ENCODE results near the gene CBX4.

Gene CBX4

DNA sequence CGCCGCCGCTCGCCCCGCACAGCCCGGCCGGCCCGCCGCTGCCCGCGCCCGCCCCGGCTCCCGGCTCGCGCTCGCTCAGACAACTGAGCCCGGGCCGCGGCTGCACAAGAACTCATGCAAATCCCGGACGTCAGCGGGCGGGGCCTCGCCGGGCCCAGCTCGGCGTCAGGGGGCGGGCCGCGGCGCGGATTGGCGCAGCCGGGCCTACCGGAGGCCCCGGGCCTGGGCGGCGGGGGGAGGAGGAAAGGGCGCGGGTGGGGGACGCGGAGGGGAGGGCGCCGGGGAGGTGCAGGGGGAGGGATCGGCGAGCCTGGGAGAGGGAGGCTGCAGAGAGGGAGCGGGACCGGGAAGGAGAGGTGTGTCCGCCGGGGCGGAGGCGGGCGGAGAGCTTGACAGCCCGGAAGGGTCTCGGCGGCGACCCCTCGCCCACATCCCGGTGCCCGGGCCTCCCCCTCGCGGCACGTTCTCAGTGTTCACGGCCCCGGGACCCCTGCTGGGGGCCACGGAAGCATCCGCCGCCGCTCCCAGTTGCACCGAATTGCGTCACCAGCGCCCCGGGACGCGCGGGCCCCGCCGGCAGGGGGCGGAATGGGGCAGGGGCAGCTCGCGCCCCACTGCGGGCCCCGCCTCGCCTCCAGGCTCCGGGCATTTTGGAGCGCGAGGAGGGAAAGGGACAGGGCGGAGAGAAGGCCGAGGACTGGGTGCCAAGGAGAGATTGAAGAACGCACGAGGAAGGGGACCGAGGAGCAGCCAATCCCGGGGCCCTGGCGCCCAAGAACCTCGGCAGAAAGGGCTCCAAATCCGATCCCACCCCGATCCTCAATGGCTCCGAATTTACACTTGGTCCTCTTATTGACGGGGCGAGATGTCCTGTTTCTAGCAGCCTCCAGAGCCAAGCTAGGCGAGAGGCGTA, at the start of gene CBX4:
Gene CBX4 (minus strand): TSS at position 85 of the 913 bp plus-strand sequence. CDS start 189 bp downstream, outside the sequence.
- DNase-seq: peak; percentile 96

DNA sequence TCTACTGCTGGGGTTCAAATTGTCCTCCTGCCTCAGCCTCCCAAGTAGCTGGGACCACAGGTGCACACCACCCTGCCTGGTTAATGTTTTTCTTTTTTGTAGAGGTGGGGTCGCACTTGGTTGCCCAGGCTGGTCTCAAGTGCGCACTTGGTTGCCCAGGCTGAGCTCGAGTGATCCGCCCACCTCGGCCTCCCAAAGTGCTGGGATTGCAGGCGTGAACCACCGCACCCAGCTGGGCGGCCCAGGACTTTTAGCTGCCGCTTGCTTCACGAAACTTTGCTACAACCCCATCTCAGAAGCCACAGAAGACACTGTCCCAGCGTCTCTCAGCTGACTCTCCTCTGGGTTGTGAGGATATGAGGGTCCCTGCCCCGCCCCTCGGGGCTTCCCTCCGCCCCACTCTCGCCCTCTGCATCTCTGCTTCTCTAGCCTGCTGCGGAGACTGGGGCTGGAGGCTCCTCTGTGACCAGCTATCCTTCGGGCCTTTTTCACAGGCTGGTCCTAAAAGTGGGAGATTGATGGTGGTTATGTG, 48.8 kb upstream of the CBX4 start:
- DNase-seq: no peak

- DNase-seq: no peak
Measured at GRCh38 chr17:79887451-79887991, 48.3 kb upstream of the CBX4 start.

DNA sequence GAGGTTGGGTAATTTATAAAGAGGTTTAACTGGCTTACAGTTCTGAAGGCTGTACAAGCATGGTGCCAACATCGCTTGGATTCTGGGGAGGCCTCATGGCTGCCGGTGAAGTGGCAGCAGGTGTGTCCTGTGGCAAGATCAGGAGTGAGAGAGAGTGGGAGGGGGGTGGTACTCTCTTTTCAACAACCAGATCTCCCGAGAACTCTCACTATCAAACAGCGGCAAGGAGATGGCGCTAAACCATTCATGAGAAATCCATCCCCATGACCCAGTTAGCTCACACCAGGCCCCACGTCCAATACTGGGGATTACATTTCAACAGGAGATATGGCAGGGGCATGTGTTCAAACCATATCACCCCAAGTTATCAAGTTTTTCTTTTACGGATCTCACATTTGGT, 44.0 kb upstream of the CBX4 start:
- DNase-seq: no peak

DNA sequence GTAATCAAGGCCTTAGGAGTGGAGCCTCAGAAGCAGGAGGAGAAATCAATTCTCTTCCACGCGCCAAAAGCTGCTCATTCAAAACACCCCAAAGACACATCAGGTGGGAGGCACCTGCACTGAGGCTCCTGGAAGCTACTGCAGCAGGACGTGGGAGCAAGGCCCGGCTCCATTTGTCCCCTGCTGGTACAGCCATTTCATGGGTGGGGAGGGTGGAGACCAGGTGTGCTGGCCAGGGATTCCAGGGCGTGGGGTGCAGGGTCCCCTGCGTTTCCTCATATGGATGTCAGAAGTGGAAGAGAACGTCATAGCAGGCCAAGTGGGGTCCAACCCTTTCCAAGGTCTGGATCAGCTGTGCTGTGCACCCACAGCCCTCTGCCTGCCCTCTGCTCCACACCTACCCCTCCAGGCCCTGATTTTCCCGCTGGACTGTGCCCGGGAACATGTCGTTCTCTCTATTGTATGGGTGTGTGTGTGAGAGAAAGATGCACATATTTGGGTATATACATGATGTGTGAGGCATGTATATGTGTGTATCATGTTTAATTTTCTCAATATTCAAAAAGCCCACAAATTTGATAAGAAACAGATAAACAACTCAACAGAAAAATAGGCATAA, 39.2 kb upstream of the CBX4 start:
- no peak for DNase-seq

DNA sequence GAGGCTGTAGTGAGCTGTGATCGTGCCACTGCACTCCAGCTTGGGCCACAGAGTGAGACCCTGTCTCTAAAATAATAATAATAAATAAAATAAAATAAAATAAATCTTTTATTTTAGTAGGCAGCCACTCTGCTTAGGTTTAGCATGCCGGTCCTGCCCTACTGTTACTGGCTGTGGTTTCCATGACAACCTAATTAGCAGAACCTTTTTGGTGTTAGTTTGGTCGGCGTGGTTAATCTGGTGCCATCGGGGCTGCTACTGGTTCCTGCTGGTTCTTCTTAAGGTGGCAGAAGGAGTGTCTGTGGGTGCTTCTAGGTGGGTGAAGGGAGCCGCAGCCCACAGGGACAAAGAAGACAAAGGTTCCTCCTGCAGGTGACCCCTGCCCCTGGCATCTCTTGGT, 37.8 kb upstream of the CBX4 start:
- no peak for DNase-seq

DNA sequence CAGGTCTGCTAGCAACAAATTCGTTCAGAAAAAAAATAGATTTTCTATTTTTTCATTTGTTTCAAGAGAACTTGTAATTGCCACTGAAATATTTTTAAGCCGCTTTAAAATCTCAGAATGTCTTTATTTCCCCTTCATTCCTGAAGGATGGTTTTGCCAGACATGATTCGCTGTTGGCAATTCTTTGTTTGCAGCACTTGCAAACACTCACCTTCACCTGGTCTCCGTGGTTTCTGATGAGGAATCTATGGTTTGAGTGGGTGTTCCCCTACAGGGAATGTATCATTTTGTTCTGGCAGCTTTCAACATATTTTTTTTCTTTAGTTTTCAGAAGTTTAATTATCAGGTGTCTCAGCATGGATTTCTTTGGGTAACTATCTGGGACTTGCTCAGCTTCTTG, 36.3 kb upstream of the CBX4 start:
- DNase-seq: no peak

GRCh38 chr17:79874329-79874981, 35.2 kb upstream of the CBX4 start:
- DNase-seq: no peak

DNA sequence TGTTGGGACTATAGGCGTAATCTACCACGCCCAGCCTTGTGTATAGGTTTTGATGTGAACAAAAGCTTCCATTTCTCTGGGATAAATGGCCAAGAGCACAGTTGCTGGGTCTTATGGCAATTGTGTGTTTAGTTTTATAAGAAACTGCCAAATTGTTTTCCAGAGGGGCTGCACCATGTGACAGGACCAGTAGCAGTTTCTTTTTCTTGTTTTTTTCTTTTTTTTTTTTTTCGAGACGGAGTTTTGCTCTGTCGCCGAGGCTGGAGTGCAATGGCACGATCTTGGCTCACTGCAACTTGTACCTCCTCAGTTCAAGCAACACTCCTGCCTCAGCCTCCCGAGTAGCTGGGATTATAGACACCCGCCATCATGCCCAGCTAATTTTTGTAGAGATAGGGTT, 34.3 kb upstream of the CBX4 start:
- DNase-seq: no peak

- no peak for DNase-seq
Measured at GRCh38 chr17:79872762-79873161, 33.5 kb upstream of the CBX4 start.

- no peak for DNase-seq
Measured at GRCh38 chr17:79871131-79871530, 31.9 kb upstream of the CBX4 start.

- DNase-seq: peak; percentile 65
Measured at GRCh38 chr17:79870540-79870939, 31.3 kb upstream of the CBX4 start.

DNA sequence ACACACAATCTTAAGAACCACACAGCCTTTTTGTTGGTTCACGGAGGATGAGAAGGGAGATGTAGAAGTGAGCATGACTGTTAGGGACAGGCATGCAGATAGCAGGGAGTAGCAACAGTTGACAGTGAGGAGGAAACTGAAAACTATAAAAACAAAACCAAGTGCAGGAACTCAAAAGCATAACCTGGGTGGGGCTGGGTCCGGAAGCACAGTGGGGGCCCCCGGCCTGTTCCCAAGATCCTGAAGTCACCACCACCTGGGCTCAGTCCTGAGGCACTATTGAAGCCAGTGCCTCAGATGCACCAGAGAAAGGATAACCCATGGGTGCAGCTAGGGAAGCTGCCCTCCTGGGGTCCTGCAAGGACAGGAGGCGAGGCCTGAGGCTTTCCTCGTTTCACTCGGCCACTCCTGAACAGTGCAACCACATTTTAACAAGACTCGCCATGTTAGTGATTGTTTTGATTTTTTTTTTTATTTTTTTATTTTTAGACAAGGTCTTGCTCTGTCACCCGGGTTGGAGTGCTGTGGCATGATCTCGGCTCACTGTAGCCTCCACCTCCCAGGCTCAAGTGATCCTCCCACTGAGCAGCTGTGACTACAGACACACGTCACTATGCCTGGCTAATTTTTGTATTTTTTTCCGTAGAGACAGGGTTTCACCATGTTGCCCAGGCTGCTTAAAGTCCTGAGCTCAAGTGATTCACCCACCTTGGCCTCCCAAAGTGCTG, 27.7 kb upstream of the CBX4 start:
- DNase-seq: no peak

DNA sequence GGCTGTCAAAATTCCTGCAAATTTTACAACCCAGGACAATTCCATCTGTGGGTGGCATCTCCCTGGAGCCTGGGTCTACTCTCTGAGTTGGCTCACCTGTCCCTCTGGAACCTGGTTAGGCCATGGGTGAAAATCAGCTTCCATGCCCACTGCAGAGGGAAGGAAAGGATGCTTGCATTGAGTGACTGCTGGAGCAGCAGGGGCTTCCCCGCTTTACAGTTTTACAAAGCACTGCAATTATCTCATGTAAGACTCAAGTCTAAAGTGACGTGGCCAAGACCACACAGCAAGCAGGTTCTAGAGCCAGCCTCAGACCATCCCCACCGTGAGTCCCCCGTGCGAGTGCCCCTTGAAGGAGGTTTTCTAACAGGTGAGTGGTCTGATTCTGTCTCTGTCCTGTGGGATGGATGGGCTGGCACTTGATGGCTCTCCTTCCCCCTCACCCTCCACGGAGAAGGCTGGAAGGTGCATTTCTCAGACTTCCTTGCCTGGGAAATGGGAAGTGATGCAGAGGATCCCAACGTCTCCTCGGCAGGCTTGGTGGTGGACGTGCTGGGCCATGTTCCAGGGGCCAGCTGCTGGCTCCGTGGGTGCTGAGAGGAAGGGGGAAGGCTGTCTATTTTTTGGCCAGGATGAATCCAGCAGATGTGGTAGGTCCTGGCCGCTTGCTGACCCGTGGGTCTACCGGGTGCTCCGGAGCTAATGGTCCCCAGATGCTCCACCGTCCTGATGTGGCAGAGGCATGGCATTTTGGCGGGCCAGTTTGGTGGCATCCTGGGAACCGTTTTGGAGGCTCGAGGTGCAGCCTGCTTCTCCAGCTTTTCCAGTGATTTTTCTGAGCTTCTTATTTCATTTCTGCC, 26.3 kb upstream of the CBX4 start:
- DNase-seq: no peak

GRCh38 chr17:79864617-79865250, 25.5 kb upstream of the CBX4 start:
- no peak for DNase-seq

DNA sequence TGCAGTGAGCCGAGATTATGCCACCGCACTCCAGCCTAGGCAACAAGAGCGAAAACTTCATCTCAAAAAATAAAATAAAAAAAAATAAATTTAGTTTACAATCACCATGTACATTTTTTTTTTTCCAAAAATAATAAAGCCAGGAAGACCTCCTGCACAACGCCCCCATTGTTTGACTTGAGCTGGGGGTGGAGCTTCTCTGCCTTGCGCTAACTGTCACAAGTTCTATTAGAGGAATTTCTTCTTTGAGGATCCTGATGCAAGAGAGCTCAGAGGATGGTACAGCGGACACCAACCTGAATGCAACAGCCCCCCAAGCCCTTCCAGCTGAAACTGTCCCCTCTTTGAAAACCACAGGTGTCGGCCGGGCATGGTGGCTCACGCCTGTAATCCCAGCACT, 24.9 kb upstream of the CBX4 start:
- no peak for DNase-seq

- DNase-seq: no peak
Measured at GRCh38 chr17:79862771-79863440, 23.7 kb upstream of the CBX4 start.

- no peak for DNase-seq
Measured at GRCh38 chr17:79862238-79862637, 23.0 kb upstream of the CBX4 start.

DNA sequence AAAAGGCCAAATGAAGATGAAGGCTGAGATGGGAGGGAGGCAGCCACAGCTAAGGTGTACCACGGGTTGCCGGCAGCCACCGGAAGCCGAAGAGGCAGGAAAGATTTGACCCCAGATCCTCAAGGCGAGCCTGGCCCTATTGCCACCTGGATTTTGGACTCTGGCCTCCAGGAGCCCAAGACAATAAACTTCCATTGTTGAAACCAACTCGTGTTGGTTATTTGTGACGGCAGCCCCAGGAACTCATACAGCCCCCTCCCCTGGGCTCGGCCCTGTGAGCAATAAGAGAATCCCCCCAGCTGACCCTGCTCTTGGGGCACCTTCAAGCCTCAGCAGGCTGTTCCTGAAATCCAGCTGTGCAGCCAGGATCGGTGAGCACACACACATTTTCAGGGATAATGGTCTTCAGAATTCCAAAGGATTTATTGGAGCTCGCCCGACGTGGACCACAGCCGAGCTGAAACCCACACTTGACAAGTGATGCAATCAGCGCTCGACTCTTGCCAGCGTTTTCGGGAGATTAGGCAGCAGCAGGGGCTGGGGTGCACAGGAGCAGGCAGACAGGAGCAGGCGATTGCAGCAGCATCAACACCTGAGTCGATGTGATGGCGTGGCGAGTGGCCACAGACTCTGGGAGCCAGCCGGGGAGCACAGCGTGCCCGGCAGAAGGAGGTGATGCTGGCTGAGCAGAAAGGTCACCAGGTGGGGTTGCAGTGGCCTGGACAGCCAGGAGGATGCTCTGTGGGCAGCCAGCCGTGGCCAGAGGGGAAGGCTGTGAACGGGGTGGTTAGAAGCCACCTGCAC, 22.4 kb upstream of the CBX4 start:
- no peak for DNase-seq
